Endothelial cell of umbilical vein (primary cell): ENCODE data around the gene PTPRK. TPM values are rescaled to one million over a fixed set of nuclear protein-coding genes. Genes with fewer than 3 reads are reported as not detected.

ENCODE experiments used
- BruUV-seq: library from RNA; stranded (reverse); fragments of 400-500 nt; replicated peaks from 2 replicates; lab custom pipeline; 2021; lab: Mats Ljungman, UMichigan
- CTCF ChIA-PET: fragments of 300-600, 350-600 bp; sonication (Branson Sonifier 250); formaldehyde crosslinking; loops from one replicate; lab custom pipeline; 2021; ENCODE audit warnings: antibody characterized with exemption, inconsistent platforms; lab: Charles Lee
- POLR2A ChIA-PET: fragments of 300-600, 350-600 bp; sonication (Branson Sonifier 250); formaldehyde crosslinking; loops from one replicate; lab custom pipeline; 2021; ENCODE audit warnings: antibody characterized with exemption, inconsistent platforms; lab: Charles Lee
- DNase-seq: peaks from one replicate; pipeline ENCODE4 v3.0.0-alpha.2; 2011; ENCODE audit warnings: low read depth, low spot score
- FAIRE-seq: peaks from 2 replicates; lab custom pipeline; 2011; peaks lifted over from hg19 to GRCh38; lab: Jason Lieb, UNC
- H2AFZ ChIP-seq: 2 replicates; pipeline ENCODE4 v1.6.0; 2012; ENCODE audit warnings: low read depth, low read length, control low read depth, inconsistent platforms
- H3K27ac ChIP-seq: 2 replicates; pipeline ENCODE4 v1.5.1; 2011; ENCODE audit warnings: low read depth, mild to moderate bottlenecking, control low read depth, low read length, moderate library complexity; ENCODE audit not compliant: insufficient read depth
- H3K27me3 ChIP-seq, 2 experiments: 2 replicates each; pipeline versions ENCODE4 v1.6.0 to v1.6.1; 2011; ENCODE audit warnings: low read length in 2 of 2, mixed read lengths in 1 of 2; ENCODE audit not compliant: control insufficient read depth in 2 of 2, insufficient read depth in 2 of 2
- H3K36me3 ChIP-seq, 2 experiments: 2 replicates in 1 of 2; 3 replicates in 1 of 2; pipeline ENCODE4 v1.5.1; 2011; ENCODE audit warnings: low read length in 2 of 2, mild to moderate bottlenecking in 1 of 2, moderate library complexity in 1 of 2; ENCODE audit not compliant: control insufficient read depth in 2 of 2, insufficient read depth in 2 of 2; ENCODE audit errors: extremely low read depth in 1 of 2
- H3K4me1 ChIP-seq: 3 replicates; pipeline ENCODE4 v1.5.1; 2011; ENCODE audit warnings: mild to moderate bottlenecking, low read length; ENCODE audit not compliant: control insufficient read depth, insufficient read depth; ENCODE audit errors: extremely low read depth
- H3K4me2 ChIP-seq: 2 replicates; pipeline ENCODE4 v1.6.1; 2011; ENCODE audit warnings: low read length, control low read depth, mixed read lengths; ENCODE audit not compliant: insufficient read depth
- H3K4me3 ChIP-seq, 3 experiments: fragments of 200-600 bp in 1 of 3; sonication (generic), shearing (Covaris generic) in 1 of 3; replicated peaks in 1 of 3; 2 replicates each; pipeline ENCODE4 v1.5.1; 2011 to 2016; ENCODE audit warnings: control low read depth in 3 of 3, low read length in 3 of 3, mild to moderate bottlenecking in 2 of 3, inconsistent platforms in 1 of 3, low read depth in 1 of 3, moderate library complexity in 1 of 3; ENCODE audit not compliant: insufficient read depth in 1 of 3
- H3K79me2 ChIP-seq: 2 replicates; pipeline ENCODE4 v1.6.0; 2012; ENCODE audit warnings: low read length, inconsistent platforms; ENCODE audit not compliant: control insufficient read depth, insufficient read depth
- H3K9ac ChIP-seq: replicated peaks from 2 replicates; pipeline ENCODE3; 2011; ENCODE audit warnings: low read length, control low read depth; ENCODE audit not compliant: insufficient read depth; ENCODE audit errors: extremely low read depth
- H3K9me1 ChIP-seq: replicated peaks from 3 replicates; pipeline ENCODE4 v1.6.0; 2011; ENCODE audit warnings: mild to moderate bottlenecking, low read length; ENCODE audit not compliant: control insufficient read depth, insufficient read depth; ENCODE audit errors: extremely low read depth
- H3K9me3 ChIP-seq: replicated peaks from 2 replicates; pipeline ENCODE4 v1.5.1; 2012; ENCODE audit warnings: low read length, inconsistent platforms; ENCODE audit not compliant: control insufficient read depth, insufficient read depth
- H4K20me1 ChIP-seq: replicated peaks from 2 replicates; pipeline ENCODE3; 2011; ENCODE audit warnings: mild to moderate bottlenecking, low read length; ENCODE audit not compliant: control insufficient read depth, insufficient read depth; ENCODE audit errors: extremely low read depth
- CTCF ChIP-seq, 2 donors: IDR thresholded peaks; 1 replicate in 1 of 2; 2 replicates in 1 of 2; pipeline ENCODE4 v1.5.1; 2011; ENCODE audit warnings: low read length in 2 of 2, mild to moderate bottlenecking in 2 of 2, moderate library complexity in 2 of 2, control low read depth in 1 of 2, inconsistent platforms in 1 of 2, low read depth in 1 of 2; ENCODE audit not compliant: insufficient read depth in 1 of 2; ENCODE audit errors: extremely low read depth in 1 of 2
- FOS ChIP-seq: IDR thresholded peaks from 2 replicates; pipeline ENCODE4 v1.6.1; 2011; ENCODE audit warnings: mild to moderate bottlenecking, low read length, moderate library complexity, borderline replicate concordance; ENCODE audit not compliant: insufficient read depth
- JUN ChIP-seq: IDR thresholded peaks from 2 replicates; pipeline ENCODE4 v1.6.1; 2011; ENCODE audit warnings: borderline replicate concordance, low read depth; ENCODE audit not compliant: insufficient read length, insufficient read depth
- MYC ChIP-seq: IDR thresholded peaks from one replicate; pipeline ENCODE4 v1.6.1; 2011; ENCODE audit warnings: mild to moderate bottlenecking, low read depth, low read length
- POLR2AphosphoS5 ChIP-seq: IDR thresholded peaks from 2 replicates; pipeline ENCODE4 v1.6.1; 2012; ENCODE audit warnings: low read depth, mild to moderate bottlenecking, control low read depth, low read length, moderate library complexity; ENCODE audit not compliant: insufficient read depth
- dilution Hi-C: fragments of 300-500 bp; cut with MboI; formaldehyde crosslinking; loops from one replicate; pipeline ENCODE4 v1.15.0; 2019; ENCODE audit warnings: low sequenced_read_pairs; ENCODE audit not compliant: extremely low pct_ligation_motif_present
- intact Hi-C: fragments of 100-400 bp; cut with micrococcal nuclease; formaldehyde crosslinking; loops from one replicate; pipeline ENCODE4 v1.10.0; 2022
- polyA plus RNA-seq, 4 experiments: library from polyadenylated mRNA; depleted of rRNA in 3 of 4; stranded (reverse) in 3 of 4; unstranded in 1 of 4; fragments of >200 nt; gene quantifications; 2 replicates each; pipeline versions ENCODE4 v1.2.1 to v1.2.3, GENCODE V29; 2011 to 2012; ENCODE audit warnings: missing spikeins in 1 of 4
- total RNA-seq: library from RNA; stranded (reverse); gene quantifications from 2 replicates; pipeline ENCODE4 v1.2.3, GENCODE V29; 2021

PTPRK gene
- total and polyA plus RNA-seq, 2 donors (not counting 3 experiments of a cell fraction or from before 2014, with no cell fraction given), result 15.2 to 74.0 TPM

GRCh38 chr6:127951172-127951917 is 569.1 kb downstream of the PTPRK start:
- DNase-seq, result no peak
- CTCF ChIA-PET, result interaction anchor here (0.6 kb wide), 1 partner anchor 12 kb away, joined by 3 read pairs; no protein-coding TSS in a partner anchor
- Histone ChIP-seq H3K36me3 (no peaks in the 10 kb centered on the region), H3K9ac (no peak overlapping the region), H3K4me2 (no peak overlapping the region), H3K27ac (no peak overlapping the region), H3K27me3 (no peaks in the 10 kb centered on the region), H3K79me2 (no peaks in the 10 kb centered on the region), H2AFZ (no peak overlapping the region), H3K9me3 (no peaks in the 10 kb centered on the region), H3K4me3 (no peak overlapping the region), H3K9me1 (no peaks in the 10 kb centered on the region), H4K20me1 (no peaks in the 10 kb centered on the region), H3K4me1 (no peaks in the 10 kb centered on the region)
- TF ChIP-seq MYC (no peak), JUN (no peak), POLR2AphosphoS5 (no peak), FOS (no peak), CTCF (IDR thresholded peaks at IDR 0.05; ENCODE audit: extremely low read depth in 1 of 2, insufficient read depth in 1 of 2, low read depth in 1 of 2, low read length in 2 of 2) (no peak)
- BruUV-seq, result no TSS peak
- dilution Hi-C loops, result no loop called here
- intact Hi-C loops, result no loop called here
- no peak for FAIRE-seq
- POLR2A ChIA-PET, result no interaction called here
